Neural cell (in vitro differentiated cells): Measurements from ENCODE around the gene RYR1. TPM values are rescaled to one million over a fixed set of nuclear protein-coding genes. Genes with fewer than 3 reads are reported as not detected.

Source experiments
- H2AFZ ChIP-seq: fragments of 200-600, 300-800 bp; sonication (generic), shearing (Covaris generic); 2 replicates; pipeline ENCODE4 v1.6.0; 2014; ENCODE audit warnings: low read depth, mild to moderate bottlenecking, antibody characterized with exemption, low read length, moderate library complexity
- H3F3A ChIP-seq: fragments of 200-600 bp; shearing (Covaris generic); 2 replicates; pipeline ENCODE4 v1.6.1; 2016; ENCODE audit warnings: mild to moderate bottlenecking, moderate library complexity, mixed read lengths, antibody characterized with exemption, low read length; ENCODE audit not compliant: insufficient read depth, poor library complexity, severe bottlenecking
- H3K27ac ChIP-seq: fragments of 200-600, 300-800 bp; sonication (generic), shearing (Covaris generic); 2 replicates; pipeline ENCODE4 v1.5.1; 2014; ENCODE audit warnings: mild to moderate bottlenecking, low read length, moderate library complexity
- H3K27me3 ChIP-seq: fragments of 300-800, 200-600 bp; sonication (generic), shearing (Covaris generic); 2 replicates; pipeline ENCODE4 v1.6.0; 2014; ENCODE audit warnings: mild to moderate bottlenecking, low read depth, low read length, moderate library complexity; ENCODE audit not compliant: insufficient read depth
- H3K36me3 ChIP-seq: fragments of 300-800, 200-600 bp; sonication (generic), shearing (Covaris generic); 2 replicates; pipeline ENCODE4 v1.5.1; 2014; ENCODE audit warnings: mild to moderate bottlenecking, antibody characterized with exemption, low read length, moderate library complexity; ENCODE audit not compliant: insufficient read depth
- H3K4me2 ChIP-seq: fragments of 300-800, 200-600 bp; sonication (generic), shearing (Covaris generic); 2 replicates; pipeline ENCODE4 v1.6.0; 2014; ENCODE audit warnings: mild to moderate bottlenecking, low read length
- H3K4me3 ChIP-seq: fragments of 300-800, 200-600 bp; sonication (generic), shearing (Covaris generic); 2 replicates; pipeline ENCODE4 v1.5.1; 2014; ENCODE audit warnings: mild to moderate bottlenecking, low read length, moderate library complexity
- H3K79me2 ChIP-seq: fragments of 200-600 bp; shearing (Covaris generic); replicated peaks from 2 replicates; pipeline ENCODE4 v1.6.0; 2014; ENCODE audit warnings: mild to moderate bottlenecking, low read length, moderate library complexity; ENCODE audit not compliant: insufficient read depth
- H3K9ac ChIP-seq: fragments of 300-800, 200-600 bp; sonication (generic), shearing (Covaris generic); 2 replicates; pipeline ENCODE4 v1.6.1; 2016; ENCODE audit warnings: mild to moderate bottlenecking, low read length, mixed read lengths
- H3K9me2 ChIP-seq: fragments of 200-600 bp; shearing (Covaris generic); 2 replicates; pipeline ENCODE4 v1.6.1; 2016; ENCODE audit warnings: mild to moderate bottlenecking, low read length, mixed read lengths; ENCODE audit not compliant: insufficient read depth
- H3K9me3 ChIP-seq: fragments of 200-600, 300-800 bp; sonication (generic), shearing (Covaris generic); 2 replicates; pipeline ENCODE4 v1.6.1; 2016; ENCODE audit warnings: mild to moderate bottlenecking, mixed run types, low read length, moderate library complexity, mixed read lengths
- H4K20me1 ChIP-seq: fragments of 200-600 bp; shearing (Covaris generic); 2 replicates; pipeline ENCODE4 v1.6.1; 2016; ENCODE audit warnings: mild to moderate bottlenecking, mixed run types; ENCODE audit not compliant: insufficient read depth
- CTCF ChIP-seq: fragments of 450-650 bp; IDR thresholded peaks from 2 replicates; pipeline ENCODE4 v1.5.1; 2014; ENCODE audit warnings: antibody characterized with exemption, mild to moderate bottlenecking, moderate library complexity; ENCODE audit not compliant: poor library complexity, severe bottlenecking
- EP300 ChIP-seq: fragments of 450-650 bp; conservative IDR thresholded peaks from 2 replicates; pipeline ENCODE4 v1.6.1; 2014; ENCODE audit warnings: antibody characterized with exemption, mild to moderate bottlenecking, moderate library complexity; ENCODE audit not compliant: poor library complexity, severe bottlenecking
- EZH2 ChIP-seq: fragments of 200-600, 300-800 bp; shearing (Covaris generic), sonication (generic); IDR thresholded peaks from 2 replicates; pipeline ENCODE4 v1.6.1; 2014; ENCODE audit warnings: antibody characterized with exemption, low read length, borderline replicate concordance, mild to moderate bottlenecking; ENCODE audit not compliant: insufficient read depth, poor library complexity, severe bottlenecking
- MXI1 ChIP-seq: fragments of 450-650 bp; conservative IDR thresholded peaks from 2 replicates; pipeline ENCODE4 v1.6.1; 2014; ENCODE audit warnings: antibody characterized with exemption, mild to moderate bottlenecking; ENCODE audit not compliant: poor library complexity, severe bottlenecking
- POLR2AphosphoS5 ChIP-seq: IDR thresholded peaks from 2 replicates; pipeline ENCODE4 v1.6.1; 2012
- RAD21 ChIP-seq: fragments of 450-650 bp; conservative IDR thresholded peaks from 2 replicates; pipeline ENCODE4 v1.6.1; 2014; ENCODE audit warnings: antibody characterized with exemption, mild to moderate bottlenecking, moderate library complexity
- REST ChIP-seq: IDR thresholded peaks from 2 replicates; pipeline ENCODE4 v1.6.1; 2012; ENCODE audit warnings: borderline replicate concordance
- SMC3 ChIP-seq: fragments of 450-650 bp; conservative IDR thresholded peaks from 2 replicates; pipeline ENCODE4 v1.6.1; 2014; ENCODE audit warnings: antibody characterized with exemption, mild to moderate bottlenecking, moderate library complexity; ENCODE audit not compliant: poor library complexity
- TAF1 ChIP-seq: IDR thresholded peaks from 2 replicates; pipeline ENCODE4 v1.6.1; 2012; ENCODE audit warnings: low read depth
- polyA plus RNA-seq: library from polyadenylated mRNA; depleted of rRNA; stranded (reverse); fragments of >200 nt; gene quantifications from 2 replicates; pipeline ENCODE4 v1.2.3, GENCODE V29; 2014

Gene RYR1
- polyA plus RNA-seq, 1 donor from 2014 or later = 0.69 TPM

GRCh38 chr19:38466050-38466449, 32.6 kb downstream of the RYR1 start:
- no peak overlapping the region for H3K4me3 ChIP-seq

More at GRCh38 chr19:38466050-38466449, 32.6 kb downstream of the RYR1 start:
- Histone ChIP-seq H3K27ac (no peak overlapping the region), H3K36me3 (no peaks in the 10 kb centered on the region), H2AFZ (no peak overlapping the region), H3K9me3 (no peaks in the 10 kb centered on the region), H3K27me3 (no peaks in the 10 kb centered on the region), H3K9me2 (no peaks in the 10 kb centered on the region), H3K79me2 (no peaks in the 10 kb centered on the region), H3K9ac (no peak overlapping the region), H3K4me2 (no peak overlapping the region), H4K20me1 (no peaks in the 10 kb centered on the region), H3F3A (no peaks in the 10 kb centered on the region)
- TF ChIP-seq EZH2 (no peak), POLR2AphosphoS5 (no peak), SMC3 (no peak), CTCF (no peak), REST (no peak), EP300 (no peak), RAD21 (no peak), MXI1 (no peak), TAF1 (no peak)
